ENCODE results near the gene CATSPERE. TPM values are rescaled to one million over a fixed set of nuclear protein-coding genes. Genes with fewer than 3 reads are reported as not detected.

The CATSPERE gene
- total RNA-seq, 1 donor from 2014 or later = 0.86 TPM

- TF ChIP-seq CTCF (IDR thresholded peaks at IDR 0.05) = no peak
- TF ChIP-seq EZH2 (IDR thresholded peaks at IDR 0.05) = no peak
- TF ChIP-seq EZH2phosphoT487 (IDR thresholded peaks at IDR 0.05) = no peak
- Mint-ChIP-seq H3K27me3 (ENCODE audit: insufficient read depth, low read depth) (no peaks in the 10 kb centered on the region), H3K27ac (no peak overlapping the region), H3K4me3 (no peak overlapping the region), H3K9me3 (no peaks in the 10 kb centered on the region), H3K4me1 (no peaks in the 10 kb centered on the region), H3K36me3 (peaks cover 10% of the 10 kb centered on the region)
- Histone ChIP-seq H2AFZ (replicated peaks) (no peak overlapping the region), H3K9ac (no peak overlapping the region), H3K9me3 (ENCODE audit: low read depth) (no peaks in the 10 kb centered on the region), H3K79me2 (ENCODE audit: low read depth) (peaks cover 68% of the 10 kb centered on the region), H3K27me3 (no peaks in the 10 kb centered on the region), H3K4me1 (peaks cover 11% of the 10 kb centered on the region), H3K36me3 (no peaks in the 10 kb centered on the region), H3K4me2 (no peak overlapping the region), H3F3A (ENCODE audit: low read depth) (peaks cover 4% of the 10 kb centered on the region), H3K4me3 (no peak overlapping the region), H4K20me1 (ENCODE audit: low read depth) (peaks cover 6% of the 10 kb centered on the region), H3K27ac (peak overlapping the region; percentile 14)
- DNase-seq (ENCODE audit: low spot score) = no peak
Observed at GRCh38 chr1:244439391-244440032, 21.6 kb upstream of the CATSPERE start.

- DNase-seq (ENCODE audit: low spot score) = no peak
- H3K4me3 Mint-ChIP-seq = no peak overlapping the region
Observed at GRCh38 chr1:244442850-244443249, 18.2 kb upstream of the CATSPERE start.

GRCh38 chr1:244444854-244445253, 16.2 kb upstream of the CATSPERE start:
- Histone ChIP-seq H3K27ac (no peak overlapping the region), H2AFZ (replicated peaks) (no peak overlapping the region), H3K4me1 (peaks cover 58% of the 10 kb centered on the region), H3K9ac (no peak overlapping the region), H3K79me2 (ENCODE audit: low read depth) (peaks cover 98% of the 10 kb centered on the region), H3F3A (ENCODE audit: low read depth) (peaks cover 21% of the 10 kb centered on the region), H3K27me3 (no peaks in the 10 kb centered on the region), H3K36me3 (no peaks in the 10 kb centered on the region), H4K20me1 (ENCODE audit: low read depth) (peaks cover 35% of the 10 kb centered on the region), H3K4me2 (peak overlapping the region; percentile 29), H3K4me3 (no peak overlapping the region), H3K9me3 (ENCODE audit: low read depth) (no peaks in the 10 kb centered on the region)
- Mint-ChIP-seq H3K27ac (no peak overlapping the region), H3K4me1 (peaks cover 34% of the 10 kb centered on the region), H3K27me3 (ENCODE audit: insufficient read depth, low read depth) (no peaks in the 10 kb centered on the region), H3K36me3 (peaks cover 9% of the 10 kb centered on the region), H3K9me3 (peaks cover 2% of the 10 kb centered on the region), H3K4me3 (no peak overlapping the region)
- TF ChIP-seq CTCF (IDR thresholded peaks at IDR 0.05) = no peak
- no peak for TF ChIP-seq EZH2 (IDR thresholded peaks at IDR 0.05)
- TF ChIP-seq EZH2phosphoT487 (IDR thresholded peaks at IDR 0.05) = no peak
- no peak for DNase-seq (ENCODE audit: low spot score)

More at GRCh38 chr1:244442850-244443249, 18.2 kb upstream of the CATSPERE start:
- Histone ChIP-seq H3K36me3 (no peaks in the 10 kb centered on the region), H3F3A (ENCODE audit: low read depth) (peaks cover 17% of the 10 kb centered on the region), H3K27me3 (no peaks in the 10 kb centered on the region), H3K9me3 (ENCODE audit: low read depth) (no peaks in the 10 kb centered on the region), H3K27ac (no peak overlapping the region), H4K20me1 (ENCODE audit: low read depth) (peaks cover 29% of the 10 kb centered on the region), H3K9ac (no peak overlapping the region), H3K4me2 (no peak overlapping the region), H3K4me1 (peaks cover 45% of the 10 kb centered on the region), H3K79me2 (ENCODE audit: low read depth) (peaks cover 98% of the 10 kb centered on the region), H2AFZ (replicated peaks) (no peak overlapping the region), H3K4me3 (no peak overlapping the region)
- TF ChIP-seq CTCF (IDR thresholded peaks at IDR 0.05) = no peak
- no peak for TF ChIP-seq EZH2 (IDR thresholded peaks at IDR 0.05)
- TF ChIP-seq EZH2phosphoT487 (IDR thresholded peaks at IDR 0.05) = no peak
- Mint-ChIP-seq H3K27me3 (ENCODE audit: insufficient read depth, low read depth) (no peaks in the 10 kb centered on the region), H3K27ac (no peak overlapping the region), H3K4me1 (peaks cover 24% of the 10 kb centered on the region), H3K36me3 (peaks cover 5% of the 10 kb centered on the region), H3K9me3 (peaks cover 2% of the 10 kb centered on the region)

All from neural progenitor cell (in vitro differentiated cells).